OCI-LY1 (cell line): ENCODE results near the gene WNK2.

ENCODE experiments used
- EZH2 ChIP-seq: fragments of 200-600 bp; sonication (generic), shearing (Covaris generic); IDR thresholded peaks from 2 replicates; pipeline ENCODE4 v1.8.0; 2017; ENCODE audit warnings: borderline replicate concordance, mixed run types, mild to moderate bottlenecking, antibody characterized with exemption, low read length, moderate library complexity, mixed read lengths
- TF ChIP-seq, protein P1 (sequence below): fragments of 200-600 bp; sonication (generic), shearing (Covaris generic); IDR thresholded peaks from 2 replicates; pipeline ENCODE4 v1.5.1; 2017; ENCODE audit warnings: mild to moderate bottlenecking, antibody characterized with exemption, low read length, moderate library complexity, mixed read lengths

DNA sequence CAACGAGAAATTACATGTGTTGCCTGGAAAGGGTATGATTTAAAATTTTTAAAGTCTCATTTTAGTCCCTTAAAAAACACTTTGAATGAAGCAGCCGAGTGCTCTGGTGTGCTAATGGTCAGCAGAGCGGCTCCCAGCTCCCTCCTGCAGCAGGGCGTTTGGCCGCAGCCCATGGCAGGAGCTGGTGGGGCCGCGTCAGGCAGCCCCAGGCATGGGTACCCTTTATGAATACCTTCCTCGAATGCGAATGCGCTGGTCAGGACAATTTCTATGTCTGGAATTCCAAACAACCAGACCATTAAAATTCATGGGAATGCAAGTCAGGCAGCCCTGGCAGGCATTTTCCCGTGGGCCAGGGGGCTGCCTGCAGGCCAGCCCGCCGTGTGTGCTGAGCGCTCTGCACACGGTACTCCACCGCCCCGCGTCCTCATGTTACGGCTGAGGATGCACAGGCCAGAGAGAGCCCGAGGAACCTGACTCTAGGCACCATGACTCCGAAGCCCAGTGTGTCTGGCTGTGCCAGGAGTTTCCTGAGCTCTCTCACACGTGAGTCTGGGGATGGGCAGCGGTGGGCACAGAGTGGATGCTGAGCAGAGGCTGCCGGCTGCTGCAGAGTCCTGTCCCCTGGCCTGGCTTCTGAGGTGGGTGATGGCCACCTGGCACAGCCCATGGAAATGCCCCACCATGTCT, 123.7 kb downstream of the WNK2 start:
- TF ChIP-seq, protein P1, sequence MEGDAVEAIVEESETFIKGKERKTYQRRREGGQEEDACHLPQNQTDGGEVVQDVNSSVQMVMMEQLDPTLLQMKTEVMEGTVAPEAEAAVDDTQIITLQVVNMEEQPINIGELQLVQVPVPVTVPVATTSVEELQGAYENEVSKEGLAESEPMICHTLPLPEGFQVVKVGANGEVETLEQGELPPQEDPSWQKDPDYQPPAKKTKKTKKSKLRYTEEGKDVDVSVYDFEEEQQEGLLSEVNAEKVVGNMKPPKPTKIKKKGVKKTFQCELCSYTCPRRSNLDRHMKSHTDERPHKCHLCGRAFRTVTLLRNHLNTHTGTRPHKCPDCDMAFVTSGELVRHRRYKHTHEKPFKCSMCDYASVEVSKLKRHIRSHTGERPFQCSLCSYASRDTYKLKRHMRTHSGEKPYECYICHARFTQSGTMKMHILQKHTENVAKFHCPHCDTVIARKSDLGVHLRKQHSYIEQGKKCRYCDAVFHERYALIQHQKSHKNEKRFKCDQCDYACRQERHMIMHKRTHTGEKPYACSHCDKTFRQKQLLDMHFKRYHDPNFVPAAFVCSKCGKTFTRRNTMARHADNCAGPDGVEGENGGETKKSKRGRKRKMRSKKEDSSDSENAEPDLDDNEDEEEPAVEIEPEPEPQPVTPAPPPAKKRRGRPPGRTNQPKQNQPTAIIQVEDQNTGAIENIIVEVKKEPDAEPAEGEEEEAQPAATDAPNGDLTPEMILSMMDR, result no peak
- no peak for TF ChIP-seq EZH2
